Stimulated activated effector memory CD8-positive, alpha-beta T cell treated with anti-CD3 and anti-CD28 coated beads, Interleukin-12 subunit alpha, Interleukin-12 subunit beta, amount 100 ng/mL, for 72 hours (primary cell): ENCODE results near the gene ARHGAP15.
A peak's percentile ranks its signal among the peaks of the same experiment; 100 is the strongest.

Experiments used
- ATAC-seq: fragments of 150-1000 bp; cut with Tn5 transposase; 2 replicates; pipeline ENCODE4 v1.10.0; 2021
- DNase-seq, 2 donors: peaks; one replicate each; pipeline ENCODE4 v3.0.0; 2021 to 2022; ENCODE audit warnings: low spot score in 2 of 2
- H3K27ac Mint-ChIP-seq: one replicate; pipeline ENCODE4 v1.8.0; 2022; ENCODE audit warnings: mild to moderate bottlenecking, mixed read lengths
- H3K36me3 Mint-ChIP-seq: one replicate; pipeline ENCODE4 v1.8.0; 2022; ENCODE audit warnings: mild to moderate bottlenecking, mixed read lengths
- H3K4me1 Mint-ChIP-seq: one replicate; pipeline ENCODE4 v1.8.0; 2022; ENCODE audit warnings: mixed read lengths
- H3K4me3 Mint-ChIP-seq: one replicate; pipeline ENCODE4 v1.8.0; 2022; ENCODE audit warnings: mild to moderate bottlenecking, mixed read lengths
- H3K9me3 Mint-ChIP-seq: one replicate; pipeline ENCODE4 v1.8.0; 2022; ENCODE audit warnings: mixed read lengths

Gene ARHGAP15

DNA sequence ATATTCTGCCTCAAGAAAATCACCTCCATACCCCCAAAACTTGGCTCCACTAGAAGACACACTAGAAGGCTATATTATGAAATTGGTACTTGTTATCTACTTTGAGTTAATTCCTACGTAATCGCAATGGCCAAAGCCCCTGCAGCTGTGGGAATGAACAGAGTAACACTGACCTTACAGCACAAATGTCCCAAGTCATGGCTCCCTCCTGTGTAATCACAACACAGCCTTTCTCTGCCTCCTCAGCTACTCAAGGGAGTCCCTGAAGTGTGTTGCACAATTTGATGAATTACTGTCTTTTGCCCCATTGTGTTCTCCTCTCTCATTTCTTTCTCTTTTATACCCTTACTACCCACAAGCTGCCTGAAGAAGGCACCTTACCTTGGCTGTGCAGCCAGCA, 375.2 kb downstream of the ARHGAP15 start:
- H3K9me3 Mint-ChIP-seq, result no peaks in the 10 kb centered on the region
- DNase-seq (no peak), ATAC-seq (no peak)
- H3K36me3 Mint-ChIP-seq, result peaks cover 6% of the 10 kb centered on the region
- peaks cover 42% of the 10 kb centered on the region for H3K4me1 Mint-ChIP-seq
- no peak overlapping the region for H3K4me3 Mint-ChIP-seq
- peak overlapping the region; percentile 6 for H3K27ac Mint-ChIP-seq

DNA sequence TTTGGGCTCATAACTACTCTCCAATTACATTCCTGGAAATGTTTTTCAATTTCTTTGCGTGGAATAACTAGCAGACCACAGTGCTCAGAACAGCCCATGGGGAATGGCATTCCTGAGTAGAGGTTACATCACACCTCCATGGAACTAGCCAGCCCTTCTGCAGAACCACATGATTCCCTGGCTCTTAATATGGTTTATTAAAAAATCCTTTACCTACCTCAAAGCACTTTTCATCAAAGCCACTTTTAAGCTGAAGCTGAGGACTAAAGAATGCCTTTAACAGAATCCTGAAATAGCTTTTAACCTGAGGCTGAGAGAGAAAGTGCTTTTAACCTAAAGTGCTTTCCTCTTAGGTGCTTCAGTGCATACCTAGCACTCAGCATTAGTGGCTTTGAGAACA, 376.3 kb downstream of the ARHGAP15 start:
- Mint-ChIP-seq H3K27ac (peak overlapping the region; percentile 6), H3K4me3 (no peak overlapping the region), H3K9me3 (no peaks in the 10 kb centered on the region), H3K36me3 (peaks cover 6% of the 10 kb centered on the region), H3K4me1 (peaks cover 43% of the 10 kb centered on the region)
- DNase-seq (no peak), ATAC-seq (no peak)

DNA sequence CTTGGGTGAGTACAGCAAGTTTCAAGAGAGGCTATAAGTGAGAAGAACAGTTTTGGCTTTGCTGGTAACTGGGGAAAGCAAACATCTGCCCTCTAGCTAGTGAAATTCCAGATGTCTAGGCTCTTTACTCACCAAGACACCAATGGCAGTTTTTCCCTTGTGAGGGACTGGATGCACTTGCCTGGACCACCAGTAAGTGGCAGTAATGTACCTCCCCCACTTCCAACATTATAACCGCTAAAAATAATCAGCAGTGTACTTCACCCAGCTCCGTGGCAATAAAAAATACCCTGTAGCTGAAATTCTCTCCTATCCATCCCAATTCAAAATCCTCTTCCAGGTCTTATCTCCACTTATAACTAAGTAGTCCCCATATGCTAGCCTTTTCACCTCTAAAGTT, 383.9 kb downstream of the ARHGAP15 start:
- peak; percentile 60 for ATAC-seq
- DNase-seq, result no peak
- Mint-ChIP-seq H3K9me3 (no peaks in the 10 kb centered on the region), H3K4me3 (no peak overlapping the region), H3K36me3 (peaks cover 7% of the 10 kb centered on the region), H3K4me1 (peaks cover 41% of the 10 kb centered on the region), H3K27ac (peak overlapping the region; percentile 27)

DNA sequence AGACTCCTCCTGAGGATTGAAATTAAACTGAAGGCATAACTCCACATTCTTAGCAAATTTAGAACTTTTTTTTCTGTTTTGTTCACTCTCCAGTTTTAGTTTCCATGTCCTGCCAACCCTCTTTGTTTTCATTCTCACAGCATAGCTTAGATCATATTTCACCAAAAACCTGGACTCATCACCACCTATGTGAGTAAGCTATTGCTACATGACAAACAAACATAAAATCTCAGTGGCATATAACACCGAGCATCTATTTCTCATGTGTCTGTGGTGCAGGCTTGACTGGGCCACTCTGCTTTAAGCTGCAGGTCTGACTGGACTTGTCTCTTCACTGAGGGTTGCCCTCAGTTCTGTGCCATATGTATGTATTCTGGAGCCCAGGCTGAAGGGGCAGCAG, 385.2 kb downstream of the ARHGAP15 start:
- peak; percentile 78 for ATAC-seq
- Mint-ChIP-seq H3K27ac (peak overlapping the region; percentile 26), H3K4me1 (peaks cover 34% of the 10 kb centered on the region), H3K36me3 (peaks cover 15% of the 10 kb centered on the region), H3K9me3 (no peaks in the 10 kb centered on the region), H3K4me3 (no peak overlapping the region)
- no peak for DNase-seq

DNA sequence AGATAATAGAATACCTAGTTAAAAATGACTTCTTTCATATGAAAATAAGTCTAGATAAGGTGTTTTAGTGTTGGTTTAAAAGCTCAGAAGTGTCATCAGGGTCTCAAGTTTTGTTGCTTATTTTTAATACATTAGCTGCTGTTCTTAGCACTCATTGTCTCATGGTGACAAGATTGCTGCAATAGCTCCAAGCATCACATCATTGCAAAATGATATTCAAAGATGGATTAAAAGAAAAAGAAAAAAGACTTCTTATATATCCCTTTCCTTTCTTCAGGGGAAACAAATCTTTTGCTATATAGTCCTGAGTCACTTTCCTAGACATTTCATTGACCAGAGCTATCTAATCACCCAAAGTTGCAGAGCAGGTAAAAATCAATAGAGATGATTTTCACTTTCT, 386.1 kb downstream of the ARHGAP15 start:
- ATAC-seq (no peak), DNase-seq (no peak)
- Mint-ChIP-seq H3K4me3 (no peak overlapping the region), H3K9me3 (no peaks in the 10 kb centered on the region), H3K27ac (no peak overlapping the region), H3K4me1 (peaks cover 43% of the 10 kb centered on the region), H3K36me3 (peaks cover 24% of the 10 kb centered on the region)

DNA sequence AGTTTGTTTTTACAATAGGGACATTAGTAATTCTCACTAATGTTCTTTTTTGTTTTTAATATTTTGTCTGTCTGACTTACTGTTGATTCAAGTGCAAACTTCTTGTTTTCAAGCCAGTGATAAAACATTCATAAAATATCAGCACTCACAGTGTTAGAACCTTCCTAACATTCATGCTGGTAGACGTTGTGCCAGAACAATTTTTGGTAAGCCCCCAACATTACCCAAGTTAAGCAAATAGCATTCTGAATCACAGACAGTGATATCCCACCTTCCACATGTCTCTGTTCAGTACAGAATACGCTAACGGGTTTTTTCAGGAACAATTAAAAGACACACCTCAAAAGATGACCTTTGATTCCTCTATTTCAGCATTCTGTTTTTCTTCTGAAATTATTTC, 390.3 kb downstream of the ARHGAP15 start:
- Mint-ChIP-seq H3K36me3 (peaks cover 44% of the 10 kb centered on the region), H3K27ac (peak overlapping the region; percentile 1), H3K9me3 (no peaks in the 10 kb centered on the region), H3K4me3 (no peak overlapping the region), H3K4me1 (peaks cover 28% of the 10 kb centered on the region)
- DNase-seq, result no peak
- ATAC-seq, result no peak

DNA sequence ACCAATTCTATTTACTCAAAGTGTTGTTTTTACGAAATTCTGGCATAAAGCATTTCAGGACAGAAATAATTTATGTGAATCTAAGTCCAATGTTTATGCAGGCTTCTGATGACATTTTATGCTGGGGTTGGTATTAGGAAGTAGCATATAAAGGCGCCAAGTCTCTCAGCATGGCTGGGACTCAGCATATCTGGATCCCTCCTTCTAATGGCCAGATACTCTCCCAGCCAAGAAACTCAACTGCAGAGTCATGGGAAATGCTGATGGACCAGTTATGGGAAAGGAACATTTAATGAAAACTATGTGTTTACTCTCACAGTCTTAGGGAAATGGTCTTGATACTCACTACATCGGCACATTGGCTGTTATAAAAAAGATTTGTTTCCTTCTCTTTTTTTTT, 392.2 kb downstream of the ARHGAP15 start:
- H3K36me3 Mint-ChIP-seq, result peaks cover 42% of the 10 kb centered on the region
- DNase-seq (no peak), ATAC-seq (no peak)
- peaks cover 24% of the 10 kb centered on the region for H3K4me1 Mint-ChIP-seq
- no peak overlapping the region for H3K4me3 Mint-ChIP-seq
- H3K9me3 Mint-ChIP-seq, result no peaks in the 10 kb centered on the region
- H3K27ac Mint-ChIP-seq, result peak overlapping the region; percentile 48

DNA sequence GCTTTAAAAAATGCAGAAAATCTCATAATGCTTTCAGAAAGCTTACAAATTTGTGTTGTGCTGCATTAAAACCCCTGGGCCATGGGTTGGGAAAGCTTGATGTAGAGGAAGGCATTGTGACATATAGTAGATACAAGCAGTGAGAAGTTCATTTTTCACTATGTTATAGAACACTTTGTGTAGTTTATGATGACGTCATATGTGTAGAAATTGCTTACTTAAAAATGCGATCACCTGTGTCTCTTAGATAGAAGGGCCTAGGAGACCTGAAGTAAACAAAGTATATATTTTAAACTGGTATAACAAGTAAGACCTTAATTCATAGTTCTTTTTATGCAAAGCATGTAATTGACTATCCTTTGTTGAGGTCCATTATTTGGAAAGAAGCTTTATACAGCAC, 393.5 kb downstream of the ARHGAP15 start:
- H3K4me3 Mint-ChIP-seq, result no peak overlapping the region
- peak overlapping the region; percentile 9 for H3K27ac Mint-ChIP-seq
- H3K4me1 Mint-ChIP-seq, result peaks cover 23% of the 10 kb centered on the region
- ATAC-seq (no peak), DNase-seq (no peak)
- no peaks in the 10 kb centered on the region for H3K9me3 Mint-ChIP-seq
- H3K36me3 Mint-ChIP-seq, result peaks cover 37% of the 10 kb centered on the region

DNA sequence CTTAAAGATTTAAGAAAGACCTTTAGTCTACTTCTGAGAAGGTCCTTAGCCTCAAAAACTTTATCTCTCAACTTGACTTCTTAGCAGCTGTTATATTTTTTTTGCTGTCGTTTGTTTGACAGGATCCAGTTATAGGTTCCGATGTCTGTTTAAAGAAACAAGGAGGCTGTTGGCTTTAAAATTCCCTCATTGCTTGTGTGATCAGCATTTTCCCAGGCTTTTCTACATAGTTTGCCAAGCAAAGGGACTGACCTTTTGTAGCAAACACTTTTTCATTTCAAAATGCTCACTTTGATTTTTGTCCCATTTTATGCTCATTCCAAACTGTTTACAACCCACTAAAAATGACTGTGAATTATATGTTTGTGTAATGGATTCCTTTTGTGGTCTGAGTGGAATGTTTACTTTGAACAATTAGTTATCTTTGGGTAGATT, 394.9 kb downstream of the ARHGAP15 start:
- H3K36me3 Mint-ChIP-seq, result peaks cover 32% of the 10 kb centered on the region

DNA sequence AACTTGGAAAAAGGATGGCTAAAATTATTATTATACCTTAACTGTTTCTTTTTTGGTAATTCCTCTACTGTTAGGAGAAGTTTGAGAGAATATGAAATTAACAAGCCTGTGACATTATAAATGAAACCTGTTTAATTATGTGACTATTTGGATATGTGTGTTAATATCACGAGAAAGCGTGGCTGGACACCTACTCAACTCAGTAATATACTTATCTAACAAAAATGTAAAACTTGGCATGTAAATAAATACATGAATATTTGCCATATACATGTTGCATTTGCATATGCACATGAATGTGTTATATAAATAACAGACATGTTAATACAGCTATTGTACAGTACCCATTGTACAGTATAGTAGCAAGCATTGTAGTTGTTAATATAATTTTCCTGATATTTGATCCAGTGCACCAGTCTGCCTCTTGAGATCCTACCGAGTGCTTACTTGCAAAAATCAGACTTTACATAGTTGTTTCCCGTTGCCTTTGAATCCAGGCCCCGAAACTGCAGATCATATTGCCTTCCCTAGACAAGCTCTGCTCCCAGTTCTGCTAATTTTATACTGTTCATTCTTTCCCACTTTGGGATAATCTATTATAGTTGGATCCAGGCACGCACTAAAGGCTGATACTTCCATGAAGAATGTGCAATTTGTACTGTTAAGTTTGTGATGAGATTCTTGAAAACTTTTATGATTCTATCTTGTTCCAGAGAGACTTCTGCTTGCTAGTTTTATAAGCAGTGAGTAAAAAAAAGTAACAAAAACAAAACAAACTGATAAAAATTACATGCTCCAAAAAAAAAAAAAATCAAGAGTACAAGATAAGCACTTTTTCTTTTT, 395.6 kb downstream of the ARHGAP15 start:
- ATAC-seq (no peak), DNase-seq (no peak)
- Mint-ChIP-seq H3K9me3 (peaks cover 3% of the 10 kb centered on the region), H3K36me3 (peaks cover 26% of the 10 kb centered on the region), H3K27ac (no peak overlapping the region), H3K4me1 (peaks cover 31% of the 10 kb centered on the region), H3K4me3 (no peak overlapping the region)

More for the DNA sequence above, 394.9 kb downstream of the ARHGAP15 start:
- H3K4me3 Mint-ChIP-seq, result no peak overlapping the region
- peaks cover 28% of the 10 kb centered on the region for H3K4me1 Mint-ChIP-seq
- H3K27ac Mint-ChIP-seq, result no peak overlapping the region
- H3K9me3 Mint-ChIP-seq, result peaks cover 1% of the 10 kb centered on the region
- no peak for ATAC-seq
- DNase-seq, result no peak

DNA sequence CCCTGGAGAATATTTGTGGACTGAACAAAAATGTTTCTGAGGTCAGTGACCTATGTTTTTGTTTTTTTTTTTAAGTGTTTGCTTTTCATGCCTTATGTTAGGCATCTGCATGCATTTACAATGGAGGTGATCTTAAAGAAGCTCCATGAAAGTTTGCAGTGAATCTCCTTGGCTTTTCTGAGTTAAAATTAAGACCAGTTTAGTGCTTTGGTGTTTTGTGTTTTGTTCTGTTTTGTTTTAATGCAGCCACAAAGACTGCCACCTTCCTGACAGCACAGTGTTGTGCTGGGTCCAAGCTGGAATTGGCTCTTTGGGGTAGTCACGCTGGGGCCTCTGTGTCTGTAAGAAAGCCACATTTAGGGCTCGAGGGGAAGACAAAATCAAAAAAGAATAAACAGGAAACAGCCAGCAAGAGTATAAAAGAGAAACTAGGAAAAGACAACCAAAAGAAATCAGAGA, 396.2 kb downstream of the ARHGAP15 start:
- H3K27ac Mint-ChIP-seq, result peak overlapping the region; percentile 71
- peak overlapping the region; percentile 5 for H3K4me3 Mint-ChIP-seq
- no peak for DNase-seq
- H3K4me1 Mint-ChIP-seq, result peaks cover 31% of the 10 kb centered on the region
- H3K9me3 Mint-ChIP-seq, result peaks cover 3% of the 10 kb centered on the region
- no peak for ATAC-seq
- peaks cover 19% of the 10 kb centered on the region for H3K36me3 Mint-ChIP-seq

DNA sequence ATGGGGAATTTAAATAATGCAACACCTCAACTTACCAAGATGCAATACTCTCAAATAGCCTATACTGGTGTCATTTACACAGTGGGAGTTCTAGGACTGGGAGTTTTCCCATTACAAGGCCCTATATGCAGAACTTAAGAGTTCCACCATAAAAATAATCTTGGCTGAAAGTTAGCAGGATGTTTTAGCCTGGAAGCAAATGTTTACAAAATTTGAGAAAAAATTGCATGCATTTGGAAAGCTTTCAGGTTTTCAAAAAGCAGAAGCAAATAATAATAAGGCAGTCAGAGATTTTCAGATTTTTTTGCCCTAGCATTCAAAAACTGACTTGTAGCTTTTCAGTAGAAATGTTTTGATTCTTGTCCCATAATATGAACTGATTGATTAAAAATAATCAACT, 397.3 kb downstream of the ARHGAP15 start:
- no peak overlapping the region for H3K4me3 Mint-ChIP-seq
- DNase-seq, result no peak
- peaks cover 35% of the 10 kb centered on the region for H3K4me1 Mint-ChIP-seq
- H3K9me3 Mint-ChIP-seq, result peaks cover 3% of the 10 kb centered on the region
- no peak overlapping the region for H3K27ac Mint-ChIP-seq
- ATAC-seq, result no peak
- peaks cover 11% of the 10 kb centered on the region for H3K36me3 Mint-ChIP-seq

DNA sequence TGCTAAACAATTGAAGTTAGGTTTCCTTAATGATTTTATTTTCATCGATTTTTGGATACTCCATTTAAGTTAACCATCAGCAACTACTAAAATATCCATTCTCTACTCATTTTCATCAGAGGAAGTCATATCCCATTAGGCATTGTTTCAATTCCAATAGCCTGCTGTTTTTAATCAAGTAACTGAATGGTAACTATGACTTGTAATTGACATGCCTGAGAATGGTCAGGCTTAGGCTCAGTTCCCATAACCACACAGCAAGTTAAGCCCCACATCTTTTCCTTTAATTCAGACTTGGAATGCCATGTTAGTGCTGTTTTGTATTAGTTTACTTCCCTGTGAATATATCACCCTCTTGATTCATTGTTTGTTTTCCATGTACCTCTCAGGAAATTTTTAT, 398.8 kb downstream of the ARHGAP15 start:
- ATAC-seq (no peak), DNase-seq (no peak)
- H3K36me3 Mint-ChIP-seq, result no peaks in the 10 kb centered on the region
- no peak overlapping the region for H3K4me3 Mint-ChIP-seq
- no peak overlapping the region for H3K27ac Mint-ChIP-seq
- H3K4me1 Mint-ChIP-seq, result peaks cover 32% of the 10 kb centered on the region
- peaks cover 3% of the 10 kb centered on the region for H3K9me3 Mint-ChIP-seq

DNA sequence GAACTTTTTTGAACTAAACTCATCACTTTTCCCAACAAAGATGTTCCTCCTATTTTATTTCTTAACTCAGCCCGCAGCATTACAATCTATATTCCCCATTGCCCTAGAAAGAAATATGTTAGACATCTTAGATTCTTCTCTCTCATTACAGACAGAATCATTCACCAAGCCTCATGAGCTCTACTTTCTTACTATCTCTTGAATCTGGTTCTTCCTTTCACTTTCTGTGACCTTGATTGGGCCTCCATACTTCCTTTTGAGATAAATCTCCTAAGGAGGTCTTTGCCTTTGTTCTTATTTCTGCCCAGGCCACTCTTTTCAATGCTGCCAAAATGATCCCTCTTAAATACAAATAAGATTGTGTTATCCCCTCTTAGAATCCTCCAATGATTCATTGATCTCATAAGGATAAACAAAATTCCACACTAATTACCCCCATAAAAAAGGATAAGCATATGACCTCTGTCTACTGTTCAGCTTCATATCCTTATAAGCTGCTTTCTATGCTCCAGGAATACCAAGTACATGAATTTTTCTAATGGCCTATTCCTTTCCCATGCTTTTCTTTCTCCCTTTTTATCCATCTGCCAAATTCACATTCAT, 400.0 kb downstream of the ARHGAP15 start:
- Mint-ChIP-seq H3K4me3 (no peak overlapping the region), H3K27ac (peak overlapping the region; percentile 13), H3K9me3 (peaks cover 3% of the 10 kb centered on the region), H3K4me1 (peaks cover 29% of the 10 kb centered on the region), H3K36me3 (no peaks in the 10 kb centered on the region)
- no peak for DNase-seq
- ATAC-seq, result no peak

DNA sequence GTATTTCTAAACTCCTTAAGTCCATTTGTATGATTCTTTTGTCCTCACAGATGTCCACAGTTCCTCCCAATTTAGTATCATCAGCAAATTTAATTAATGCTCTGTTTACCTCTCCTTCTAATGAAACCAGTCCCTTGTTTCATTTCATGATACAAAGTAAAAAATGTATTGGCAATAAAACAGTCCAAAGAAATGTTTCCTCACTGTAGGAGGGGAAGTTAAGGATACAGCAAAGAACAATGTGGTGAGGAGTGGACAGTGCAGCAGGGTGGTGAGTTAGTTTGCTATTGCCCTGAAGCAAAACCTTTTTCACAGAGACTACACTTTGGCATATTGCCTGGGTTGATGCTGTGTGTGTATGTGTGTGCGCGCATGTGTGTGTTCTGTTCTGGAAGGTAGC, 401.5 kb downstream of the ARHGAP15 start:
- ATAC-seq (no peak), DNase-seq (no peak)
- Mint-ChIP-seq H3K4me1 (peaks cover 23% of the 10 kb centered on the region), H3K36me3 (peaks cover under 1% of the 10 kb centered on the region), H3K4me3 (no peak overlapping the region), H3K27ac (no peak overlapping the region), H3K9me3 (peaks cover 3% of the 10 kb centered on the region)

DNA sequence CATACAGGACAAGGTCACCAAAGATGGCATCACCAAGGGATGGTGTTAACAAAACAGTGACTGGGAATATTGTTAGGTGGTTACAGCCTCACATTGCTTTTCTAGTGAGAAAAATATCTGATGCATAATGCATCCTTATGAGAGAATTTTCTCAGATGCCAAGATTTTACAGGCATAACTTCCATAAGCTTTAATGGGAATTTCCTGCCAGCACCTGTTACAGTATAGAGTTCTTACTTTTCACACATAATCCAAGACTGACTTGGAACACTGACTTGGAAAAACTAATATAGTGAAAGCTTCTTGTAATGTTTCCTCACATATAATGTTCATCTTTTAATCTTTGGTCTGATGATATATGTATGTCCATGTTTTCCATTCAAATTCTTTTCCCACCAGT, 402.8 kb downstream of the ARHGAP15 start:
- Mint-ChIP-seq H3K4me3 (no peak overlapping the region), H3K4me1 (peaks cover 21% of the 10 kb centered on the region), H3K27ac (no peak overlapping the region), H3K9me3 (peaks cover 3% of the 10 kb centered on the region), H3K36me3 (peaks cover 6% of the 10 kb centered on the region)
- ATAC-seq, result no peak
- no peak for DNase-seq
